Liver (tissue), 9 donors: Measurements from ENCODE around the gene LRRC23. TPM values are rescaled to one million over a fixed set of nuclear protein-coding genes. Genes with fewer than 3 reads are reported as not detected.

Source experiments
- DNase-seq: peaks from one replicate; pipeline ENCODE4 v3.0.0-alpha.2; 2017; ENCODE audit warnings: low spot score
- H3K27ac ChIP-seq, 2 donors: one replicate each; pipeline ENCODE4 v1.7.0; 2013; ENCODE audit warnings: inconsistent platforms in 2 of 2, low read length in 2 of 2, control low read depth in 1 of 2, low read depth in 1 of 2, mild to moderate bottlenecking in 1 of 2
- H3K27me3 ChIP-seq, 4 donors: one replicate each; pipeline versions ENCODE4 v1.6.1 to v1.7.0; 2013; ENCODE audit warnings: low read length in 3 of 4, inconsistent platforms in 1 of 4, mild to moderate bottlenecking in 1 of 4, moderate library complexity in 1 of 4; ENCODE audit not compliant: control insufficient read depth in 4 of 4, insufficient read depth in 4 of 4
- H3K36me3 ChIP-seq, 4 donors: one replicate each; pipeline versions ENCODE4 v1.6.1 to v1.7.0; 2013; ENCODE audit warnings: low read length in 3 of 4, mild to moderate bottlenecking in 3 of 4, low read depth in 1 of 4, moderate library complexity in 1 of 4; ENCODE audit not compliant: control insufficient read depth in 4 of 4, insufficient read depth in 3 of 4
- H3K4me1 ChIP-seq, 4 donors: one replicate each; pipeline versions ENCODE4 v1.6.1 to v1.7.0; 2013; ENCODE audit warnings: low read length in 3 of 4, mild to moderate bottlenecking in 3 of 4, moderate library complexity in 1 of 4; ENCODE audit not compliant: control insufficient read depth in 4 of 4, insufficient read depth in 4 of 4
- H3K4me3 ChIP-seq, 3 donors: one replicate each; pipeline versions ENCODE4 v1.6.1 to v1.7.0; 2013; ENCODE audit warnings: low read length in 3 of 3, control low read depth in 1 of 3, low read depth in 1 of 3, mild to moderate bottlenecking in 1 of 3
- H3K9ac ChIP-seq, 2 donors: one replicate each; pipeline ENCODE4 v1.7.0; 2013; ENCODE audit warnings: low read length in 2 of 2, mild to moderate bottlenecking in 2 of 2, moderate library complexity in 2 of 2, control low read depth in 1 of 2, low read depth in 1 of 2
- H3K9me3 ChIP-seq, 4 donors: one replicate each; pipeline versions ENCODE4 v1.6.1 to v1.7.0; 2013; ENCODE audit warnings: low read length in 3 of 4; ENCODE audit not compliant: control insufficient read depth in 4 of 4
- ATF3 ChIP-seq: IDR thresholded peaks from 2 replicates; pipeline ENCODE4 v1.6.1; 2016; ENCODE audit warnings: antibody characterized with exemption
- CTCF ChIP-seq: fragments of 150-350 bp; IDR thresholded peaks from 2 replicates; pipeline ENCODE4 v1.5.1; 2017; ENCODE audit warnings: improper control_type of control experiment, low read depth, low read length; ENCODE audit not compliant: missing input control
- EGR1 ChIP-seq, 2 donors: IDR thresholded peaks; 2 replicates each; pipeline ENCODE4 v1.6.1; 2016 to 2018; ENCODE audit warnings: antibody characterized with exemption in 2 of 2, low read depth in 2 of 2
- FOXA1 ChIP-seq: IDR thresholded peaks from 2 replicates; pipeline ENCODE4 v1.6.1; 2016; ENCODE audit warnings: antibody characterized with exemption
- FOXA2 ChIP-seq: IDR thresholded peaks from 2 replicates; pipeline ENCODE4 v1.6.1; 2016; ENCODE audit warnings: antibody characterized with exemption
- HNF4A ChIP-seq, 2 donors: conservative IDR thresholded peaks; 2 replicates each; pipeline ENCODE4 v1.6.1; 2016; ENCODE audit warnings: antibody characterized with exemption in 2 of 2, mild to moderate bottlenecking in 2 of 2
- HNF4G ChIP-seq: IDR thresholded peaks from 2 replicates; pipeline ENCODE4 v1.6.1; 2016; ENCODE audit warnings: antibody characterized with exemption
- JUND ChIP-seq, 2 donors: IDR thresholded peaks; 2 replicates each; pipeline ENCODE4 v1.6.1; 2016; ENCODE audit warnings: antibody characterized with exemption in 2 of 2
- MAX ChIP-seq: IDR thresholded peaks from 2 replicates; pipeline ENCODE4 v1.6.1; 2016; ENCODE audit warnings: antibody characterized with exemption
- RAD21 ChIP-seq, 2 donors: IDR thresholded peaks; 2 replicates each; pipeline ENCODE4 v1.6.1; 2016; ENCODE audit warnings: antibody characterized with exemption in 2 of 2, mild to moderate bottlenecking in 2 of 2
- RXRA ChIP-seq, 2 donors: IDR thresholded peaks; 2 replicates each; pipeline ENCODE4 v1.6.1; 2017 to 2018; ENCODE audit warnings: antibody characterized with exemption in 2 of 2, mild to moderate bottlenecking in 1 of 2
- SP1 ChIP-seq: IDR thresholded peaks from 2 replicates; pipeline ENCODE4 v1.6.1; 2018; ENCODE audit warnings: antibody characterized with exemption, mild to moderate bottlenecking
- TAF1 ChIP-seq: conservative IDR thresholded peaks from 2 replicates; pipeline ENCODE4 v1.6.1; 2016; ENCODE audit warnings: antibody characterized with exemption, mild to moderate bottlenecking
- YY1 ChIP-seq: IDR thresholded peaks from 2 replicates; pipeline ENCODE4 v1.6.1; 2016; ENCODE audit warnings: antibody characterized with exemption, mild to moderate bottlenecking
- ZBTB33 ChIP-seq: IDR thresholded peaks from 2 replicates; pipeline ENCODE4 v1.6.1; 2016; ENCODE audit warnings: antibody characterized with exemption
- WGBS: extraction: QIAGEN DNeasy Blood & Tissue Kit; methylation state at CpG from one replicate; pipeline ENCODE4 v1.1.7; 2013; 5-methylcytosine and 5-hydroxymethylcytosine counted together
- polyA plus RNA-seq, 2 donors: library from polyadenylated mRNA; stranded (reverse) in 1 of 2; unstranded in 1 of 2; fragments of 200-250 nt in 1 of 2; fragments of >200 nt in 1 of 2; fragmentation: Nextera tagmentation in 1 of 2; extraction: Ambion mirVana in 1 of 2; gene quantifications; one replicate each; pipeline versions ENCODE4 v1.2.1 to v1.2.3, GENCODE V29; 2013 to 2015
- total RNA-seq, 2 donors: library from RNA; depleted of rRNA; stranded (reverse); fragments of >200 nt; gene quantifications; one replicate each; pipeline ENCODE4 v1.2.3, GENCODE V29; 2014
- donor health status: healthy.
- donor health status: healthy.
- donor health status: healthy.
- donor health status: healthy.
- donor health status: healthy.

Gene LRRC23
- total and polyA plus RNA-seq, 4 donors, result 0.92 to 3.6 (median 2.1) TPM

GRCh38 chr12:6916426-6917200 is 12.0 kb downstream of the LRRC23 start:
- Histone ChIP-seq H3K27ac (no peak overlapping the region), H3K9me3 (no peaks in the 10 kb centered on the region), H3K4me3 (no peak overlapping the region), H3K4me1 (peaks cover 3 to 13% (median 5%) of the 10 kb centered on the region in 4 donors), H3K27me3 (peaks cover 0 to 6% (median 0%) of the 10 kb centered on the region in 4 donors), H3K9ac (no peak overlapping the region), H3K36me3 (no peaks in the 10 kb centered on the region)
- WGBS, result 95% methylated on average over 11 of the region's 11 CpGs
- no peak for DNase-seq
- TF ChIP-seq MAX, result no peak
- TF ChIP-seq YY1, result no peak
- TF ChIP-seq ZBTB33, result no peak

- H3K27me3 ChIP-seq, result peaks cover 0 to 6% (median 0%) of the 10 kb centered on the region in 4 donors
- TF ChIP-seq SP1 (no peak), JUND (IDR thresholded peaks at IDR 0.05) (no peak), HNF4G (no peak), RXRA (IDR thresholded peaks at IDR 0.05) (no peak), CTCF (no peak), ATF3 (no peak), YY1 (no peak), EGR1 (IDR thresholded peaks at IDR 0.05; ENCODE audit: low read depth in 2 of 2) (no peak), FOXA2 (no peak), RAD21 (IDR thresholded peaks at IDR 0.05) (no peak), TAF1 (no peak), FOXA1 (no peak), HNF4A (conservative IDR thresholded peaks at IDR 0.05) (no peak)
- no peak overlapping the region for H3K27ac ChIP-seq
- H3K4me1 ChIP-seq, result peaks cover 3 to 13% (median 6%) of the 10 kb centered on the region in 4 donors
- H3K36me3 ChIP-seq, result no peaks in the 10 kb centered on the region
- no peak overlapping the region for H3K4me3 ChIP-seq
- DNase-seq, result no peak
- 90% methylated on average over 14 of the region's 14 CpGs for WGBS
- H3K9me3 ChIP-seq, result no peaks in the 10 kb centered on the region
- no peak overlapping the region for H3K9ac ChIP-seq
These were observed 13.0 kb downstream of the LRRC23 start for GRCh38 chr12:6917491-6918231.
